Ovary (tissue), 3 donors: Measurements from ENCODE around the gene CCR5AS.

ENCODE experiments used
- CTCF ChIP-seq, 3 donors: fragments of 450-650 bp in 2 of 3; fragments of 200-600 bp in 1 of 3; IDR thresholded peaks; one replicate each; pipeline versions ENCODE4 v1.5.1 to v1.8.0; 2016 to 2022; ENCODE audit warnings: antibody characterized with exemption in 3 of 3, mild to moderate bottlenecking in 1 of 3
- POLR2A ChIP-seq: fragments of 450-650 bp; IDR thresholded peaks from one replicate; pipeline ENCODE4 v1.6.1; 2017; ENCODE audit warnings: antibody characterized with exemption, mild to moderate bottlenecking, moderate library complexity
- donor health status: DM: no; HTN: no; CAD: no.

- TF ChIP-seq CTCF (IDR thresholded peaks at IDR 0.05) (no peak), POLR2A (no peak)
These were observed 13.1 kb downstream of the CCR5AS start for GRCh38 chr3:46393554-46394434.
